HepG2 (cell line): ENCODE results near the gene UQCR10. TPM values are rescaled to one million over a fixed set of nuclear protein-coding genes. Genes with fewer than 3 reads are reported as not detected.

Experiments
- AGO2 ChIP-seq: fragments of 200-400 bp; formaldehyde crosslinking; optimal IDR thresholded peaks from 2 replicates; pipeline ENCODE3; 2017; ENCODE audit warnings: mild to moderate bottlenecking, low read depth, low read length, moderate library complexity
- AHR ChIP-seq: IDR thresholded peaks from 2 replicates; pipeline ENCODE4 v1.6.1; 2018; ENCODE audit warnings: missing genetic modification reagents, missing compliant biosample characterization
- CEBPB ChIP-seq: IDR thresholded peaks from 2 replicates; pipeline ENCODE4 v1.6.1; 2011; ENCODE audit warnings: low read depth, low read length, improper control_type of control experiment, borderline replicate concordance
- EP300 ChIP-seq, 3 experiments: sonication (generic) in 1 of 3; formaldehyde crosslinking in 1 of 3; IDR thresholded peaks; 2 replicates each; pipeline versions ENCODE4 v1.5.1 to v1.6.1; 2011 to 2020; ENCODE audit warnings: low read depth in 2 of 3, low read length in 2 of 3, borderline replicate concordance in 1 of 3, improper control_type of control experiment in 1 of 3, mild to moderate bottlenecking in 1 of 3, missing genetic modification reagents in 1 of 3, moderate library complexity in 1 of 3
- HIVEP1 ChIP-seq: sonication (generic); formaldehyde crosslinking; IDR thresholded peaks from 2 replicates; pipeline ENCODE4 v1.4.0; 2020; ENCODE audit warnings: mild to moderate bottlenecking, missing genetic modification reagents
- MATR3 ChIP-seq: sonication (generic); formaldehyde crosslinking; IDR thresholded peaks from 2 replicates; pipeline ENCODE4 v1.4.0; 2020; ENCODE audit warnings: missing genetic modification reagents
- NR2F6 ChIP-seq, 2 experiments: IDR thresholded peaks; 2 replicates each; pipeline ENCODE4 v1.6.1; 2016; ENCODE audit warnings: antibody characterized with exemption in 1 of 2, mild to moderate bottlenecking in 1 of 2
- ONECUT2 ChIP-seq: sonication (generic); formaldehyde crosslinking; IDR thresholded peaks from 2 replicates; pipeline ENCODE4 v1.4.0; 2020; ENCODE audit warnings: missing genetic modification reagents
- SALL1 ChIP-seq: sonication (generic); formaldehyde crosslinking; IDR thresholded peaks from 2 replicates; pipeline ENCODE4 v1.8.0; 2022; ENCODE audit warnings: mild to moderate bottlenecking, missing genetic modification reagents
- SOX13 ChIP-seq, 3 experiments: fragments of 450-650 bp in 1 of 3; sonication (generic) in 1 of 3; formaldehyde crosslinking in 1 of 3; IDR thresholded peaks in 2 of 3; conservative IDR thresholded peaks in 1 of 3; 2 replicates each; pipeline versions ENCODE4 v1.5.0 to v1.6.1; 2016 to 2020; ENCODE audit warnings: antibody characterized with exemption in 1 of 3, mild to moderate bottlenecking in 1 of 3, missing compliant biosample characterization in 1 of 3, missing genetic modification reagents in 1 of 3, moderate library complexity in 1 of 3
- TARDBP ChIP-seq: sonication (generic); formaldehyde crosslinking; IDR thresholded peaks from 2 replicates; pipeline ENCODE4 v1.8.0; 2022; ENCODE audit warnings: mild to moderate bottlenecking, missing genetic modification reagents
- ZNF234 ChIP-seq: sonication (generic); formaldehyde crosslinking; conservative IDR thresholded peaks from 2 replicates; pipeline ENCODE4 v1.5.1; 2020; ENCODE audit warnings: mild to moderate bottlenecking, missing genetic modification reagents
- polyA plus RNA-seq, 8 experiments: library from polyadenylated mRNA; depleted of rRNA in 3 of 8; stranded (reverse) in 7 of 8; unstranded in 1 of 8; fragments of >200 nt; fragmentation: Illumina TruSeq in 4 of 8; extraction: Trizol in 4 of 8; gene quantifications; 2 replicates each; pipeline versions ENCODE4 v1.2.1 to v1.2.3, GENCODE V29; 2011 to 2016; ENCODE audit warnings: low read depth in 4 of 8, missing spikeins in 1 of 8, mixed read lengths in 1 of 8; ENCODE audit not compliant: insufficient read depth in 1 of 8
- total RNA-seq, 5 experiments: library from RNA; depleted of rRNA; stranded (reverse); fragments of >200 nt; fragmentation: Illumina TruSeq; extraction: Trizol; gene quantifications; 2 replicates each; pipeline ENCODE4 v1.2.3, GENCODE V29; 2016; ENCODE audit warnings: low read depth in 1 of 5
- TF ChIP-seq, protein P1 (sequence below): sonication (generic); formaldehyde crosslinking; conservative IDR thresholded peaks from 2 replicates; pipeline ENCODE4 v1.4.0; 2020; ENCODE audit warnings: missing genetic modification reagents
- TF ChIP-seq, protein P2 (sequence below): sonication (generic); formaldehyde crosslinking; IDR thresholded peaks from 2 replicates; pipeline ENCODE4 v1.4.0; 2020; ENCODE audit warnings: mild to moderate bottlenecking, missing genetic modification reagents
- TF ChIP-seq, protein P3 (sequence below): sonication (generic); formaldehyde crosslinking; IDR thresholded peaks from 2 replicates; pipeline ENCODE4 v1.4.0; 2020; ENCODE audit warnings: mild to moderate bottlenecking, missing genetic modification reagents

UQCR10 gene
- total and polyA plus RNA-seq, 2 of the 13 experiments (the other 11 are each of a cell fraction or from before 2014, with no cell fraction given) = 225 to 232 TPM

DNA sequence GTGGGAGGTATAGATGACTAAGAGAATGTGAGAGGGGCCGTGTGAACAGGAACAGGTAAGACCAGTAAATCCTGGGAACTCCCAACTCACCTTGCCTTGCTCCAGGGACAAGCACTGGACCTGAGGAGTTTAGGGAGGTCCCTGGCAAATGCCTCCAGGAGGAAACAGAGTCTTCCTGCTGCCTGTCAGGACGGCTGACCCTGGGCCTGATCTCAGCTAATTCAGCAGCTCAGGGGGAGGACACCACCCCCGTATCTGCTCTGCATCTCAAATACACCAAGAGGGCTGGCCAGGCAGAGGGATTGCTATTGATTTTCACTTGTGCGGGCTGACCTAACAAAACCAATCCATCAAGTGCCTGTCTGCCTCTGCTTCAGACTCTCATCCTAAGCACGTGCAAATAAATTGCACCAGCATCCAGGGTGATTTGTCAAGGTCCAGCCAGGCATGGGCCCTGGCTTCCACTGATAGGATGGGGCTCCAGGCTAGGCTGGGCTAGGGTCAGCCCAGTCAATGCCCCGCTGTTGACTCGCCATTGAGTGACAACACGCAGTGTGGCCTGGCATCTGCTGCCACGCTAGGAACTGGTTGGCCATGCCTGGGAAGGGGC is 20.3 kb downstream of the UQCR10 start (continued):
- TF ChIP-seq, protein P1, sequence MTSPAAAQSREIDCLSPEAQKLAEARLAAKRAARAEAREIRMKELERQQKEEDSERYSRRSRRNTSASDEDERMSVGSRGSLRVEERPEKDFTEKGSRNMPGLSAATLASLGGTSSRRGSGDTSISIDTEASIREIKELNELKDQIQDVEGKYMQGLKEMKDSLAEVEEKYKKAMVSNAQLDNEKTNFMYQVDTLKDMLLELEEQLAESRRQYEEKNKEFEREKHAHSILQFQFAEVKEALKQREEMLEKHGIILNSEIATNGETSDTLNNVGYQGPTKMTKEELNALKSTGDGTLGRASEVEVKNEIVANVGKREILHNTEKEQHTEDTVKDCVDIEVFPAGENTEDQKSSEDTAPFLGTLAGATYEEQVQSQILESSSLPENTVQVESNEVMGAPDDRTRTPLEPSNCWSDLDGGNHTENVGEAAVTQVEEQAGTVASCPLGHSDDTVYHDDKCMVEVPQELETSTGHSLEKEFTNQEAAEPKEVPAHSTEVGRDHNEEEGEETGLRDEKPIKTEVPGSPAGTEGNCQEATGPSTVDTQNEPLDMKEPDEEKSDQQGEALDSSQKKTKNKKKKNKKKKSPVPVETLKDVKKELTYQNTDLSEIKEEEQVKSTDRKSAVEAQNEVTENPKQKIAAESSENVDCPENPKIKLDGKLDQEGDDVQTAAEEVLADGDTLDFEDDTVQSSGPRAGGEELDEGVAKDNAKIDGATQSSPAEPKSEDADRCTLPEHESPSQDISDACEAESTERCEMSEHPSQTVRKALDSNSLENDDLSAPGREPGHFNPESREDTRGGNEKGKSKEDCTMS = no peak
- TF ChIP-seq, protein P2, sequence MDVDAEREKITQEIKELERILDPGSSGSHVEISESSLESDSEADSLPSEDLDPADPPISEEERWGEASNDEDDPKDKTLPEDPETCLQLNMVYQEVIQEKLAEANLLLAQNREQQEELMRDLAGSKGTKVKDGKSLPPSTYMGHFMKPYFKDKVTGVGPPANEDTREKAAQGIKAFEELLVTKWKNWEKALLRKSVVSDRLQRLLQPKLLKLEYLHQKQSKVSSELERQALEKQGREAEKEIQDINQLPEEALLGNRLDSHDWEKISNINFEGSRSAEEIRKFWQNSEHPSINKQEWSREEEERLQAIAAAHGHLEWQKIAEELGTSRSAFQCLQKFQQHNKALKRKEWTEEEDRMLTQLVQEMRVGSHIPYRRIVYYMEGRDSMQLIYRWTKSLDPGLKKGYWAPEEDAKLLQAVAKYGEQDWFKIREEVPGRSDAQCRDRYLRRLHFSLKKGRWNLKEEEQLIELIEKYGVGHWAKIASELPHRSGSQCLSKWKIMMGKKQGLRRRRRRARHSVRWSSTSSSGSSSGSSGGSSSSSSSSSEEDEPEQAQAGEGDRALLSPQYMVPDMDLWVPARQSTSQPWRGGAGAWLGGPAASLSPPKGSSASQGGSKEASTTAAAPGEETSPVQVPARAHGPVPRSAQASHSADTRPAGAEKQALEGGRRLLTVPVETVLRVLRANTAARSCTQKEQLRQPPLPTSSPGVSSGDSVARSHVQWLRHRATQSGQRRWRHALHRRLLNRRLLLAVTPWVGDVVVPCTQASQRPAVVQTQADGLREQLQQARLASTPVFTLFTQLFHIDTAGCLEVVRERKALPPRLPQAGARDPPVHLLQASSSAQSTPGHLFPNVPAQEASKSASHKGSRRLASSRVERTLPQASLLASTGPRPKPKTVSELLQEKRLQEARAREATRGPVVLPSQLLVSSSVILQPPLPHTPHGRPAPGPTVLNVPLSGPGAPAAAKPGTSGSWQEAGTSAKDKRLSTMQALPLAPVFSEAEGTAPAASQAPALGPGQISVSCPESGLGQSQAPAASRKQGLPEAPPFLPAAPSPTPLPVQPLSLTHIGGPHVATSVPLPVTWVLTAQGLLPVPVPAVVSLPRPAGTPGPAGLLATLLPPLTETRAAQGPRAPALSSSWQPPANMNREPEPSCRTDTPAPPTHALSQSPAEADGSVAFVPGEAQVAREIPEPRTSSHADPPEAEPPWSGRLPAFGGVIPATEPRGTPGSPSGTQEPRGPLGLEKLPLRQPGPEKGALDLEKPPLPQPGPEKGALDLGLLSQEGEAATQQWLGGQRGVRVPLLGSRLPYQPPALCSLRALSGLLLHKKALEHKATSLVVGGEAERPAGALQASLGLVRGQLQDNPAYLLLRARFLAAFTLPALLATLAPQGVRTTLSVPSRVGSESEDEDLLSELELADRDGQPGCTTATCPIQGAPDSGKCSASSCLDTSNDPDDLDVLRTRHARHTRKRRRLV = no peak
- TF ChIP-seq CEBPB (peak; percentile 7; the same call in 1 of the 2 replicates), HIVEP1 (no peak), TARDBP (CRISPR knock-in tag) (no peak), EP300 (IDR thresholded peaks at IDR 0.05; ENCODE audit: low read depth in 2 of 2, low read length in 2 of 2) (peak in 1 of 2 experiments; percentile 26; a peak in 1 of 4 replicates), EP300 (CRISPR knock-in tag; IDR thresholded peaks at IDR 0.05; ENCODE audit: borderline replicate concordance) (no peak), NR2F6 (IDR thresholded peaks at IDR 0.05) (peak; percentile 67; the same call in 1 of the 2 replicates), NR2F6 (CRISPR knock-in tag; IDR thresholded peaks at IDR 0.05) (no peak), SOX13 (IDR thresholded peaks at IDR 0.05) (no peak), SOX13 (CRISPR knock-in tag; conservative IDR thresholded peaks at IDR 0.05 in 1 of 2, IDR thresholded peaks at IDR 0.05 in 1 of 2) (peak in 1 of 2 experiments; percentile 49; a peak in 2 of 4 replicates), ZNF234 (CRISPR knock-in tag) (no peak), AHR (CRISPR knock-in tag) (no peak), SALL1 (peak; percentile 51), AGO2 (peak; percentile 40), MATR3 (CRISPR knock-in tag) (no peak), ONECUT2 (peak; percentile 91)
- TF ChIP-seq, protein P3, sequence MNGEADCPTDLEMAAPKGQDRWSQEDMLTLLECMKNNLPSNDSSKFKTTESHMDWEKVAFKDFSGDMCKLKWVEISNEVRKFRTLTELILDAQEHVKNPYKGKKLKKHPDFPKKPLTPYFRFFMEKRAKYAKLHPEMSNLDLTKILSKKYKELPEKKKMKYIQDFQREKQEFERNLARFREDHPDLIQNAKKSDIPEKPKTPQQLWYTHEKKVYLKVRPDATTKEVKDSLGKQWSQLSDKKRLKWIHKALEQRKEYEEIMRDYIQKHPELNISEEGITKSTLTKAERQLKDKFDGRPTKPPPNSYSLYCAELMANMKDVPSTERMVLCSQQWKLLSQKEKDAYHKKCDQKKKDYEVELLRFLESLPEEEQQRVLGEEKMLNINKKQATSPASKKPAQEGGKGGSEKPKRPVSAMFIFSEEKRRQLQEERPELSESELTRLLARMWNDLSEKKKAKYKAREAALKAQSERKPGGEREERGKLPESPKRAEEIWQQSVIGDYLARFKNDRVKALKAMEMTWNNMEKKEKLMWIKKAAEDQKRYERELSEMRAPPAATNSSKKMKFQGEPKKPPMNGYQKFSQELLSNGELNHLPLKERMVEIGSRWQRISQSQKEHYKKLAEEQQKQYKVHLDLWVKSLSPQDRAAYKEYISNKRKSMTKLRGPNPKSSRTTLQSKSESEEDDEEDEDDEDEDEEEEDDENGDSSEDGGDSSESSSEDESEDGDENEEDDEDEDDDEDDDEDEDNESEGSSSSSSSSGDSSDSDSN = peak; percentile 26; the same call in 1 of the 2 replicates
